RPMI7951 (cell line): Measurements from ENCODE around the gene TMEM141. TPM values are rescaled to one million over a fixed set of nuclear protein-coding genes. Genes with fewer than 3 reads are reported as not detected.
"Not testable (repeated sequence)": the region's sequence is repeated elsewhere in the genome, so short reads cannot be mapped to it uniquely, and the experiment has no call there.

Source experiments
- DNase-seq: peaks from one replicate; pipeline ENCODE4 v3.0.0-alpha.2; 2012; ENCODE audit warnings: low read depth
- total RNA-seq: library from RNA; depleted of rRNA; stranded (reverse); fragments of >200 nt; shearing (Covaris generic); gene quantifications from 2 replicates; pipeline ENCODE4 v1.2.3, GENCODE V29; 2014

Gene TMEM141
- total RNA-seq, 1 experiment from 2014 or later: 49.4 TPM

DNA sequence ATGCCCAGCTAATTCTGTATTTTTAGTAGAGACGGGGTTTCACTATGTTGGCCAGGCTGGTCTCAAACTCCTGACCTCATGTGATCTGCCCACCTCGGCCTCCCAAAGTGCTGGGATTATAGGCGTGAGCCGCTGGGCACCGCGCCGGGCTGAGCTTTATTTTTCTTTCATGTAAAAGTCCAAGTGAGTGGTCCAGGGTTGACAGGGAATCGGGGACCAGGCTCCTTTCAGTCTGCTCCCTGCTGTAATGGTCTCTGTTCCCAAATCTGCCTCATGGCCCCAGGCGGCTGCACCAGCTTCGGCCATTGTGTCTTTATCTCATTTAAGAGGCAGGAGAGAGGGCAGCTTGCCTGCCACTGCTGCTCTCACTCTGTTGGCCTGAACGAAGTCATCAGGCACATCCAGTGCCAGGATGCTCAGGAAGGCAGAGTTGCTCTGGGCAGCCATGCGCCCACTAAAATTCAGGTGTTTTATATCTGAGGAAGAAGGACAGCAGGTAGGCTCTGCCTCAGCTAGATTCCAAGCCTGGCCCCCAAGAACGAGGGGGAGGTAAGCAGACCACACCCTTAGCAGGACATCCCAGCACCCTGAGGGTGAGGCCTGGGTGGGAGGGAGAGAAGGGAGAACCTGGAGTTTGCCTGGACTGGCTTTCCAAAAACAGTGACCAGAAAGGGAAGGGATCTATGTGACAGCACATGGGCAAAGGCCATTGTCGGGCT, 3.3 kb downstream of the TMEM141 start:
- no peak for DNase-seq

DNA sequence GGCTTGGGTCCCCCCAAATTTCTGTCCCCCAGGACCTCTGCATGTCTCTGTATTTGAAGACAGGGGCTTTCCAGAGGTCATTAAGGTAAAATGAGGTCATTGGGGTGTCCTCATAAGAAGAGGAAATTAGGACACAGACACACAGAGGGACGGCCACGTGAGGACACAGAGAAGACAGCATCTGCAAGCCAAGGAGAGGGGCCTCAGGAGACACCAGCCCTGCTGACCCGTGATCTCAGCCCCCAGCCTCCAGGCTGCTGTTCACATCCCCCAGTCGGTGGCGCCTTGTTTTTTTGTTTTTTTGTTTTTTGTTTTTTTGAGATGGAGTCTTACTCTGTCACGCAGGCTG, 3.8 kb downstream of the TMEM141 start:
- DNase-seq: no peak

DNA sequence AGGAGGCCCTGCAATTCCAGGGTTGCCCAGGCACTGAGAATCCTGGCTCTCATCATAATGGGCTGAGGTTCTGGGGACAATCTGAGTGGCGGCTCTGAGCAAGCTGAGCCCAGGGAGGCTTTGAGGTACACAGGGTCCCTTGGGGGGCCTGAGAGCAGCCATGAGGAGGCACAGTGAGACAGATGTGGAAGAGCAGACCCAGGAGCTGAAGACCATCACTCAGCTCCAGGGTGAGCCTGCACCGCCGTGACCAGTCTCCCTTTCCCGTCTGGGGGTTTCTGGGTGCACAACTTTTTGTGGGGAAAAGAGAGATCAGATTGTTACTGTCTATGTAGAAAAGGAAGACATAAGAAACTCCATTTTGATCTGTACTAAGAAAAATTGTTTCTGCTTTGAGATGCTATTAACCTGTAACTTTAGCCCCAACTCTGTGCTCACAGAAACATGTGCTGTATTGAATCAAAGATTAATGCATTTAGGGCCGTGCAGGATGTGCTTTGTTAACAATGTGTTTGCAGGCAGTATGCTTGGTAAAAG, 5.2 kb downstream of the TMEM141 start, which contains the start of gene CCDC183:
Gene CCDC183, plus strand, starts transcription at position 101 of the 537 bp plus-strand sequence. Its CDS starts 60 bp downstream, at position 161.
- DNase-seq: no peak

DNA sequence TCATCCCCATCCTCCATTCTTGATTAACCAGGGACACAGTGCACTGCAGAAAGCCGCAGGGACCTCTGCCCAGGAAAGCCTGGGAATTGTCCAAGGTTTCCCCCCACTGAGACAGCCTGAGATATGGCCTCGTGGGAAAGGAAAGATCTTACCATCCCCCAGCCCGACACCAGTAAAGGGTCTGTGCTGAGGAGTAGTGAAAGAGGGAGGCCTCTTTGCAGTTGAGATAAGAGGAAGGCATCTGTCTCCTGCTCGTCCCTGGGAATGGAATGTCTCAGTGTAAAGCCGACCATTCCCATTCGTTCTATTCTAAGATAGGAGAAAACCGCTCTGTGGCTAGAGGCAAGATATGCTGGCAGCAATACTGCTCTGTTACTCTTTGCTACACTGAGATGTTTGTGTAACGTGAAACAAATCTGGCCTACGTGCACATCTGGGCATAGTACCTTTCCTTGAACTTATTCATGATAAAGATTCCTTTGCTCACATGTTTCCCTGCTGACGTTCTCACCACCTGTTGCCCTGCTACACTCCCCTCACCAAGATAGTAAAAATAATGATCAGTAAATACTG, 5.7 kb downstream of the TMEM141 start:
- peak; percentile 18 for DNase-seq

DNA sequence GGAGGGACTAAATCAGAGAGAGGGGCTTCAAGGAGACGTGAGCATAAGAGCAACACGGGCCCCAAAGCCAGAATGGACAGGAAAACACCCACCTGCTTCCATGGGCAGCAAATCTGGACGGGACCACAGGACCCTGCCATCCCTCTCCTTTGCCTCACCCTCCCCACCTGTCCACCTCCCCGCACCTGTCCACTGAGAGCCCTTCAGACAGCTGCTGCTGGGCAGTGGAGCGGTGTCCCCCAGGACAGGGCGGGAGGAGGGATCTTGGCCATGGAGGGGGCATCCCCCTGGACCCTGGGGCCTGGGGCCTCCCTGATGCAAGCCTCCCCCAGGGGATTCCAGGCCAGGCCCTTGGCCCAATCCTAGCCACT, 7.5 kb downstream of the TMEM141 start:
- no peak for DNase-seq

DNA sequence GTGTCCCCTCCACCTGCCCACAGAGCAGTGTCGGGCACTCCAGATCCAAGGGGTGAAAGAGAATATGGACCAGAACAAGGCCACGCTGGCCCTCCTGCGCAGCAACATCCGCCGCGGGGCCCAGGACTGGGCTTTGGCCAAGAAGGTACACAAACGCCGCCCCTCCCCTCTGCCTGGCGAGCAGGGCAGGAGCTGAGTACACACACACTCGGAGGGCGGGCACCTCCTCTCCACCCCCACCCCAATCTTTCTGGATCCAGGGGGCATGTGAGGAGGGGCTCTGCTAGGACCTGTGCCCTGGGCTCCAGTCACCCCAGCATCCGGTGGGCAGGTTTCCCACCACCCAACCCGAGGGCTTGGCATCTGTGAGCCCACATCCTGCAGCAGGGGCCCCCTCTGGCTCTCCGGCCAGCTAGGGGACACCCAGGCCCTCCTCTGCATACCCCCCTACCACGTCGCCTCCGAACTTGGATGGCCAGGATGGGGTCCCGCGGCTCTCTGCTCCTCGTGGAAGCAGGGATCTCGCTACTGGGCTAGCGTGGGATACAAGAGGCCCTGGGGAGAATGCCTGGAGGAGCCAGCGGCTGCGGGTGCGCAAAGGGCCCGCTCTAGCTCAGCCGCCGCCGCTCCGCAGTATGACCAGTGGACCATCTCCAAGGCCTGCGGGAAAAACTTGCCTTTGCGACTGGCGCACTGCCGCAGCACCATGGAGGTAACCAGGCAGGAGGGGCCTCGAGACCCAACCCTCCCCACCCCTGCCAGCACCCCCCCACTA, 8.1 kb downstream of the TMEM141 start:
- no peak for DNase-seq

DNA sequence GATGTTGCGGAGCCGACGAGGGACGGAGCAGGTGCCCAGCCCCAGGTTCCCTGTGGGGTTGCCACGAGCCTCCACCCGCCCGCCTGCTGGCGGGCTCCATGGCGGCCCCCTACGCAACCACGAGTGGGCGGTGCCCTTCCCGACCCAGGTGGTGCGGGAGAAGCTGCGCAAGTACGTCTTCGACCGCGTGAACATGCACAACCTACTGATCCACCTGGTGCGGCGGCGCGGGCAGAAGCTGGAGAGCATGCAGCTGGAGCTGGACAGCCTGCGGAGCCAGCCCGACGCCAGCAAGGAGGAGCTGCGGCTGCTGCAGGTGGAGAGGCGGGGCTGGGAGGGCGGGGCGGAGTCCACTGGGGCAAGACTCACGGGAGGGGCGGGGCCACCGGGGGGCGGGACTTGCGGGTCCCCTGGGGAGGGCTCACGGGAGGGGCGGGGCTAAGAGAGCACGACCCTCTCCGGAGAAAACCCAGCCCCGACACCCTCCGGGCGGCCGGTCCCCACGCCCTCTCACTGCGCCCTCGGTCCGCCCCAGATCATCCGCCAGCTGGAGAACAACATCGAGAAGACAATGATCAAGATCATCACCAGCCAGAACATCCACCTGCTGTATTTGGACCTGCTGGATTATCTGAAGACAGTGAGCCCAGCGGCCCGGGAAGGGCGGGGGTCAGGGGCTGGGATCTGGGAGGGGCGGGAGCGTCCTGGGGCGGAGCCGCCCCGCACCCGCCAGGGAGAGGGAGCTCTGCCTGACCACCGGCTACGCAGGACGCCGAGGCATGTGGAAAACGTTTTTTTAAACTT, 8.9 kb downstream of the TMEM141 start:
- DNase-seq: peak; percentile 49

DNA sequence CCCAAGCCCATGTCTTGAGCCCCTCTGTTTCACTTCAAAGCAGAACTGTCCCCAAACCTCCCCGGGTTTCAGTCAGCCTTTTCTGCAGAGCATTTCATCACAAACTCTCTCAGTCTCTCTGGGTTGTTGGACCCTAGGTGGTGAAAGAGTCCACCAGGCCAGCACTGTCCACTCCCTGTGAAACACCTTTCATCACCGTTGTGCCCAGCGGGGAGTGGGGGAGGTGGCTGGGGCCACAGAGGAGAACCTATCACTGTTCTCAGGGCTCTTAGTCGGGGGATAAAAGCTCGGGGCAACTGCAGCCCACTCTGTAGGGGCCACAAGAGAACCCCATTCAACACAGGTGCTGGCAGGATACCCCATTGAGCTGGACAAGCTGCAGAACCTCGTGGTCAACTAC, 11.2 kb downstream of the TMEM141 start:
- DNase-seq: no peak

DNA sequence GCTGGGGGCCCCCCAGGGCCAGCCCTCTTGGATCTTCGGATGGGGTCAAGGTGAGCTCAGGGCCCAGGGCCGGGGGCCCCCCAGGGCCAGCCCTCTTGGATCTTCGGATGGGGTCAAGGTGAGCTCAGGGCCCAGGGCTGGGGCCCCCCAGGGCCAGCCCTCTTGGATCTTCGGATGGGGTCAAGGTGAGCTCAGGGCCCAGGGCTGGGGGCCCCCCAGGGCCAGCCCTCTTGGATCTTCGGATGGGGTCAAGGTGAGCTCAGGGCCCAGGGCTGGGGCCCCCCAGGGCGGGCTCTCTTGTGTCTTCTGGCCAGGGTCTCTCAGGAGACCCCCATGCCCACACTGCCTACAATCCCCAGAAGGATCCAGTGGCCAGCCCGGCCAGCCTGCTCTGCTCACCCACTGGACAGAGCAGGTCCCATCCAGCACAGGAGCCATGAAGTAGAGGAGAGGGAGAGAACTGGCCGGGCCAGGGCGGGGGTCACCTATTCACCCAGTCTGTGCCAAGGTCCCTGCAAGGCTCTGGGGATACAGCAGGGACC, 11.9 kb downstream of the TMEM141 start:
- DNase-seq: not testable (repeated sequence)

DNA sequence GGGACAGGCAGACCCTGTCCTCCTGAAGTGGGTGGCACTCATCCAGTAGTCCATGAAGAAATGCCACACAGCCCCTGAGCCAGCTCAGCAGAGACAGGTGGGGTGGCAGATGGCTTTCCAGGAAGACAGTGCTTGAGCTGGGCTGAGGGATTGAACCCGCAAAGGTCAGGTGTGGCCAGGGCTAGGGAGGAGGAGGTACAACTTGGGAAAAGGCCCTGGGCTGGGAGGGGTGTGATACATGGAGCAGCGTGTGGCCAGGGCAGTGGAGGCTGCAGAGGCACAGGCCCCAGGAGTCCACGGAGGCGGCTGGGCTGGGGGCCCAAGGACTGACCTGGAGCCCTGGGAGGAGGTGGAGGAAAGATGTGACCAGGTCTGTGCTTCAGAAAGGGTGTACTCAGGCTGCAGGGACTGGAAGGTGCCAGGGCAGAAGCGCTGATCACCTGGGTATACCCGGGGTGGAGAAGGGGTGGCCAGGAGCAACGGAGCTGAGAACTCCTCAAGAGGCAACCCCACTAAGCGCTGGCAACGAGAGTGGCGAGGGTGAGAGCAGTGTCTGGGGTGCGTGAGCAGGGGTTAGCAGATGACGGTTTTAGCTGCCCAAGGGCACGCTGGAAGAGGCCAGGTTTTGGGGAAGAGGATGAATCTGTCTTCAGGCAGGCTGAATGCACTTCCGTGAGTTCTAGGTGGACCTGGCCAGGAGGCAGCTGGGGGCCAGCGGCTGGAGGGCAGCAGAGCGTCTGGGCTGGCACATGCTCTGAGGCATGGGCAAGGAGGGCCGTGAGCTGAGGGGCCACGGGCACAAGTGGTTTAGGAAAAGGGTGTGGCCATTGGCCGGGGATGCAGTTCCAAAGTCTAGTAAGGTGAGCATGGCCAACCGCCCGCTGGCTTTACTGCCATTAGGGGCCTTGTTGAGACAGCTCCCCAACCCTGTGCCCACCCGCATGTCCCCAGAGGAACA, 12.7 kb downstream of the TMEM141 start:
- no peak for DNase-seq

DNA sequence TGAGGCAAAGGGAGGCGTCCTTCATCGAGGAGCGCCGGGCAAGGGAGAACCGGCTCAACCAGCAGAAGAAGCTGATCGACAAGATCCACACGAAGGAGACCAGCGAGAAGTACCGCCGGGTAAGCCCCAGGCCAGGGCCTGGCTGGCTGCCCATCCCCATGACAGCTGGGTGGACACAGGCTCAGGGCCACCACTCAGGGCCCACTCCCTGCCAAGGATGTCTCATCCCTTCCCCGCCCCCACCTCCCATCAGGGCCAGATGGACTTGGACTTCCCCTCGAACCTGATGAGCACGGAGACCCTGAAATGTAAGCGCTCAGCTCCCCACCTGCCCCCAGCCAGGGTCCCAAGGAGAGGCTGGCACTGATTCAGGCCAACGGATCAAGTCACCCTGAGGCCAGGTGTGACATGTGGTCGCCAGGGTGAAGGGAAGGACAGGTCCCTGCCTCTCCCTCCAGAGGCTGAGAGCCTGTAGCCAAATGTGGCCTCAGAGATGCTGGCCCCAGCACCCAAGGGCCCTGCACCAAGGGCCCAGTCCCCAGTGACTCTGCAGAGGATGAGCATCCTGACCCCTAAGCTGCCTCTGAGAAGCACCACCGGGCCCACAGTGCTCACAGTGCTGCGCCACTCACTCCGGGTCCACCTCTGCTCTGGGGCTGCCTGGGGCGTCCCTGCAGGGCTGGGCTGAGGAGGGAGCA, 13.5 kb downstream of the TMEM141 start:
- no peak for DNase-seq

DNA sequence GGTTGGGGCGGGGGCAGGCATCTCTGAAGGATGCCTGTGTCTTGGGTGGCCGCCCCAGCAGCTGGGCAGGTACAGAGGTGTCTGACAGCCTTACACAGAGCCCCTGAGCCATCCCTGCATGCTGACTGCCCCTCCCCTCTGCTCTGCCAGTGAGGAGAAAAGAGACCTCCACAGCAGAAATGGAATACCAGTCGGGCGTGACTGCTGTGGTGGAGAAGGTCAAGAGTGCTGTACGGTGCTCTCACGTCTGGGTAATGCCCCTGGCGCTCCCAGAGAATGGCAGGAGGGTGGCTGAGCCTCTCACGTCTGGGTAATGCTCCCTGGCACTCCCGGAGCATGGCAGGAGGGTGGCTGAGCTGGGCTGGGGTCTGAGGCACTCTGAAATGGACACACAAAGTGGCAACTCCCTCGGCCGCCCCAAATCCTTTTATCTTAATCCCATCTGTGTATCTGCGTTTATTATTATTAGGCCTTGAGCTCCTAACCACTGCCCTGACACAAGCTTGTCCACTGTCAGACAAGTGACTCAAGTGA, 14.1 kb downstream of the TMEM141 start:
- DNase-seq: no peak

DNA sequence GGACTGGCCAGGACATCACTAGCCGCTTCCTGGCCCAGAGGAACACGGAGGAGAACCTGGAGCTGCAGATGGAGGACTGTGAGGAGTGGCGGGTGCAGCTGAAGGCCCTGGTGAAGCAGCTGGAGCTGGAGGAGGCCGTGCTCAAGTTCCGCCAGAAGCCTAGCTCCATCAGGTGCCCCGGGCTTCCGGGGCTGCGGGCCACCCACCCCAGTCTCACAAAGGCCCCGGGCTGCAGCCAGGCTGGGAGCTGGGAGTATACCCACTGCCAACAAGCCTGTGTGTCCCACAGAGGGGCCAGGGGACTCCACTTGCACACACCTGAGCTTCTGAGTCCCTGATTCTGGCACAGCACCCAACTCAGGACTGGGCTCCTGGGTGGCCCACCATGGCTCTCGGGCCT, 14.9 kb downstream of the TMEM141 start:
- no peak for DNase-seq

DNA sequence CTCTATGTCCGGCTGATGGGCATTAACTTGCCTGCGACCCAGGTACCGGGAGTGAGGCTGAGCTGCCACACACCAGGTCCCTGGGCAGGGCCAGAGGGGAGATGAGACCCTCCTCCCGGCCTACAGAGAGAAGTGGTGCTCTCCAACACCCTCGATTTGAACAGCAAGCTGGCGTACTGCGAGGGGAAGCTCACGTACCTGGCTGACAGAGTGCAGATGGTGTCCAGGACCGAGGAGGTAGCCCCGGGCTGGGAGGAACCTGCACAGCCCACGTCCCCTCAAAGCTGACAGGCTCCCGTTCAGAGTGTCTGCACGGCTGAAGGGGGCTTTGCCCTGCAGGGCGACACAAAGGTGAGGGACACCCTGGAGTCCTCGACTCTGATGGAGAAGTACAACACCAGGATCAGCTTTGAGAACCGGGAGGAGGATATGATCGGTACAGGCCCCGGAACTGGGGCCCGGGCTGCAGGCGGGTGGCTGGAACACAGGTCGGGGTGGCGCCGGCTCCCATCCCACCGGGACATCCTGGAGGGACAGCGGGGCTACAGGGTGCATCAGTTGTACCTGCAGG, 15.6 kb downstream of the TMEM141 start:
- DNase-seq: no peak

DNA sequence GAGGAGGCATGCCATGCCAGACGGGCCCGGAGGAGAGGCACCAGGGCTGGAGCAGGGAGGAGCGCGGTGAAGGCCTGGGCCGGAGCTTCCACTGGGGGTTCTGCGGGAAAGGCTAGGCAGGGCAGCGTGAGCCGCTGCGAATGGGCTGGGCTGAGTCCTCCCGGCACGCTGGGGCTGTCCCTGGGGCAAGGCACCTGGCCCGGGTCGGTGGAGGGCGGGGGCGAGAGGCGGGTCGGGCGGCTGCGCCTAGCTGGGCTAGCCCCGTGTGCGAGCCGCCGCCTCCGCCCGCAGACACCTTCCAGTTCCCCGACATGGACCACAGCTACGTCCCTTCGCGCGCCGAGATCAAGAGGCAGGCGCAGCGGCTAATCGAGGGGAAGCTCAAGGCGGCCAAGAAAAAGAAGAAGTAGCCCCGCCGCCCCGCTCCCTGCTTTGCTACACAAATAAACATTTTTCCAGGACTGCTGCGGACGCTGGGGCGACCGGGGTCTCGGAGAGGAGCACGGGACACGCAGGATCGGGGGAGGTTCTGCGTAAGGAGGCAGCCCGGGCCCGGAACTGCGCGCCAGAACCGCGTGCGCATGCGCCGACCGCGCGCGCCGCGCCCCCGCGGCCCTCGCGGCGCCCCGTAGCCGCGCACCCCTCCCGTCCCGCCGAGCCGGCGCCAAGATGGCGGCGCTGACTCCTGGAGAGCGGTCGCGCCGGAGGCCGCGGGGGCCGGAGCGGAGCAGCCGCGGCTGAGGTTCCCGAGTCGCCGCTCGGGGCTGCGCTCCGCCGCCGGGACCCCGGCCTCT, 16.3 kb downstream of the TMEM141 start, which contains the start of gene RABL6:
Gene RABL6, plus strand, starts transcription at position 668 of the 794 bp plus-strand sequence. CDS start 249 bp downstream, outside the sequence.
- DNase-seq: peak; percentile 62

DNA sequence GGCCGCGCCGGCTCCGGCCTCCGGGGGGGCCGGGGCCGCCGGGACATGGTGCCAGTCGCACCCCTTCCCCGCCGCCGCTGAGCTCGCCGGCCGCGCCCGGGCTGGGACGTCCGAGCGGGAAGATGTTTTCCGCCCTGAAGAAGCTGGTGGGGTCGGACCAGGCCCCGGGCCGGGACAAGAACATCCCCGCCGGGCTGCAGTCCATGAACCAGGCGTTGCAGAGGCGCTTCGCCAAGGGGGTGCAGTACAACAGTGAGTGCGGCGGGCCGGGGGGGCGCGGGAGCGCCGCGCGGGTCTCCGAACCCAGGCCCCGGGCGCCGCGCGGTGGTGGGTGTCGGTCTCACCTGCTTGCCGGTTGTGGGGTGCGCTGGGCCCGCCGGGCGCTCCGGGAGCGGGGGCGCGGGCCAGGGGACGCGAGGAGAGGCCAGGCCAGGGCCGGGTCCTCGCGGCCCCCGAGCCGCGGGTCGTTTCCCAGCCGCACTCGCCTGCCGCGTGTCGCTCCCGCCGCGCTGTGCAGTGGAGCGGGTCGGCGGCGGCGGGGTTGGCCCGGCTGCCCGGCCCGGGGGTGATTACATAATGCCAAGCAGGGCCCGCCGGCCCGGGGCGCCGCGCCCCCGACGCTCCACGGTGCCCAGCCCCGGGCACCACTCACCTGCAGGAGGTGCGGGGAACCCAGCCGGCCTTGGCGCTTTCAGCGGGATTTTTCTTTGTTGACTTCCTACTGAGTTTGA, 17.1 kb downstream of the TMEM141 start:
- DNase-seq: no peak

DNA sequence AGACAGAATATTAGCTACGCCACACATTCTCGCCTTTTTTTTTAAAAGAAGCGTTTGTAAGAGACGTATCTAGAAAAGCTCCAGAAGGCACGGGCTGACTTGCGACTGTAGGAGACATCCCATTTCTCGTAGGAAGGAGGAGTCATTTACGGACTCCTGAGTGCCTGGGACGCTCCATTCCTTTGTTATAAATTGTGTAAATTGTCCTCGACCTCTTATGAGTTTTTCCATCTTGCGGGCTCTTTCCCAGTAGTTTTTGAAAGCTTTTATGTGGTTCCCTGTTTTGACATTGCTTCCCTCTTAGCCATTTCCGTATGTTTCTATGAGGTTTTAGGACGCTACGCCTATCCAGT, 17.6 kb downstream of the TMEM141 start:
- DNase-seq: peak; percentile 31
